GM20000 (cell line): ENCODE results near the gene ERMN.
A peak's percentile ranks its signal among the peaks of the same experiment; 100 is the strongest.
"Not testable (repeated sequence)": the region's sequence is repeated elsewhere in the genome, so short reads cannot be mapped to it uniquely, and the experiment has no call there.

Experiments
- DNase-seq: peaks from one replicate; pipeline ENCODE4 v3.0.0; 2012; ENCODE audit warnings: low spot score
- CTCF ChIP-seq: IDR thresholded peaks from 2 replicates; pipeline ENCODE4 v1.5.1; 2012; ENCODE audit warnings: mild to moderate bottlenecking, control low read depth; ENCODE audit errors: extremely low read depth, missing control alignments

The ERMN gene

GRCh38 chr2:157325786-157326185, at the start of gene ERMN:
TSS of gene ERMN (minus strand) at chr2:157325824. CDS start at chr2:157325642, 182 bp downstream.
- TF ChIP-seq CTCF: no peak

GRCh38 chr2:157375384-157375783, 49.8 kb upstream of the ERMN start:
- TF ChIP-seq CTCF: no peak
- DNase-seq: no peak

More at GRCh38 chr2:157325786-157326185, at the start of gene ERMN:
- no peak for DNase-seq

DNA sequence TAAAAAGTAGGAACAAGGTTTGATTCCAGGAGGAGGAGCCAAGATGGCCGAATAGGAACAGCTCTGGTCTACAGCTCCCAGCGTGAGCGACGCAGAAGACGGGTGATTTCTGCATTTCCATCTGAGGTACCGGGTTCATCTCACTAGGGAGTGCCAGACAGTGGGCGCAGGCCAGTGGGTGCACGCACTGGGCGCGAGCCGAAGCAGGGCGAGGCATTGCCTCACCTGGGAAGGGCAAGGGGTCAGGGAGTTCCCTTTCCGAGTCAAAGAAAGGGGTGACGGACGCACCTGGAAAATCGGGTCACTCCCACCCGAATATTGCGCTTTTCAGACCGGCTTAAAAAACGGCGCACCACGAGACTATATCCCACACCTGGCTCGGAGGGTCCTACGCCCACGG, 42.9 kb upstream of the ERMN start:
- not testable (repeated sequence) for DNase-seq

DNA sequence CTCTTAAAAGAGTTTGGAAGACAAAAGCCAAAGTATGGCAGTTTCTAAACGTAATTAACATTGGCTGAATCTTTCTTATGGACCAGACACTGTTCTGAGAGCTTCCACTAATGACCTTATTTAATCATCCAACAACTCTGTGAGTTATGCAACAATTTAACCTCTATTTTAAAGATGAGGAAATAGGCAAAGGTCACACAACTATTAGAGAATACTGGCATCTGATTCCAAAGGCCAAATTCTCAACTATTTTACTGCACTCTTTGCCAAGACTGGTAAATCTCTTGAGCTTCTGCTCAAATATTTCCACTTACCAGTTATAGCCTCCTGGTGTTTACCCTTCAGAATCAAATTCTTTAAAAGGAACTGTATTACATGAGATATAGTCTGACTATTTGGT, 42.1 kb upstream of the ERMN start:
- DNase-seq: no peak
- no peak for TF ChIP-seq CTCF

GRCh38 chr2:157364257-157364974, 38.8 kb upstream of the ERMN start:
- TF ChIP-seq CTCF: no peak
- DNase-seq: peak; percentile 21

DNA sequence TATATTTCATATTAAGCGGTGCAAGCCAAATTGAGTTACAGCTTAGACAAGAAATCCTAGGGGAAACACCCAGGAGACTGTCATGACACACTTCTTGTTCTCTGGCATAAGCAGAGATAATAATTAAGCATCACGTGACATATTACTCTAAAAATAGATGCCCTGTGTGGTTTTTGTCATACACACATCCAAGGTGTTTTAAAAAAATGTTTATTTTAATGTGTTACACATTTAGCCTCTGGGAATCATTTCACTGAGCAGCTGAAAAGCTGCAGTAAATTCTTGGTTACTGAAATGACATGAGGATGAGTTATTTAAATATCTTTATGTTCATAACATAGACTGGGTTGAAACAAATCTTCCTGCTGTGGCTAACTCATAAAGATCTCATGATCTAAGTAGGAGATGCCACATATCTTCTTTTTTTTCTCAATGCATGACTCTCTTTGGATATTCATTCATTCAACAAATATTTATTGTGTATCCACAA, 38.0 kb upstream of the ERMN start:
- TF ChIP-seq CTCF: no peak
- no peak for DNase-seq

DNA sequence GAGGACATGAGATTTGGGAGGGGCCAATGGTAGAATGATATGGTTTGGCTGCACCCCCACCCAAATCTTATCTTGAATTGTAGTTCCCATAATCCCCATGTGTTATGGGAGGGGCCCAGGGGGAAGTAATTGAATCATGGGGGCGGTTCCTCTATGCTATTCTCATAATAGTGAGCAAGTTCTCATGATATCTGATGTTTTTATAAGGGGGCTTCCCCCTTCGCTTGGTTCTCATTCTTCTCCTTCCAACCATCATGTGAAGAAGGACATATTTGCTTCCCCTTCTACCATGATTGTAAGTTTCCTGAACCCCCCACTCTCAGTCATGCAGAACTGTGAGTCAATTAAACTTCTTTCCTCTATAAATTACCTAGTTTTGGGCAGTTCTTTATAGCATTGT, 37.0 kb upstream of the ERMN start:
- no peak for TF ChIP-seq CTCF
- DNase-seq: no peak

DNA sequence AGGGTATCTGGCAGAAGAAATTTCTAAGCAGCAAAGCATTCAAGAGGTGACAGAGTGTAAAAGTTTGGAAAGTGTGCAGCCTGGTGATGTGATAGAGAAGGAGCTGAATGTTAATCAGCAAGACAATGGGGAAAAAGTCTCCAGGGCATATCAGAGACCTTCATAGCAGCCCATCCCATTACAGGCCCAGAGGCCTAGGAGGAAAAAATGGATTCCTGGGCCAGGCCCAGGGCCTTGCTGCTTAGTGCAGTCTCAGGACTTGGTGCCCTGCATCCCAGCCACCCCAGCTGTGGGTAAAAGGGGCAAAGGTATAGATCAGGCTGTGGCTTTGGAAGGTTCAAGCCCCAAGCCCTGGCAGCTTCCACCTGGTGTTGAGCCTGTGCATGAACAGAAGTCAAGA, 35.9 kb upstream of the ERMN start:
- TF ChIP-seq CTCF: no peak
- no peak for DNase-seq
